ENCODE measurements around the gene ST6GALNAC6. TPM values are rescaled to one million over a fixed set of nuclear protein-coding genes. Genes with fewer than 3 reads are reported as not detected.

ST6GALNAC6 gene
- total and polyA plus RNA-seq, 4 donors: 22.5 to 40.4 (median 32.3) TPM

DNA sequence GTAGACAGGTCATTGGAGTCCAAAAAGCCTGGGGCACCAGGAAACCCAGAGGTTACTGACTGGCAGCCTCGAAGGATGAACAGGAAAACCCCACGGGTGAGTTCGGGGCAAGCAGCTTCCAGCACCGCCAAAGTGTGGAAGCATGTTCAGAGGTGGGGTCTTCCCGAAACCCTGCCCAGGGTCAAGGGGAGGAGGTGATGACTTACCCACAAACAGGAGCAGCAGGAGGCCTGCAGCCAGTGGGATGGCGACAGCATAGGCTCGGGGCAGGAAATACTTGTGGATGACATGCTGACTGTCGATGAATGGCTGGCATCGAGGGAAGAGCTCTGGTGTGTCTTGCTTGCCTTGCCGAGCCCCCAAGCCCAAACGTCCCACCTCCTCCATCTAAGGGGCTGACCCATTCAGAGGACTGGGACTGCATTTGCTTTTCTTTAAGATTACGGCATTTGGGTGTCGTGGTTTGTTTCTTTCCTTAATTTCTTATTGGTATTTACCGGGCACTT is 37.0 kb upstream of the ST6GALNAC6 start:
- H3K27ac ChIP-seq (ENCODE audit: low read depth in 1 of 2, low read length in 2 of 2): no peak overlapping the region
- H3K4me3 ChIP-seq (ENCODE audit: low read depth in 1 of 3, low read length in 3 of 3): no peak overlapping the region
- H3K27me3 ChIP-seq (ENCODE audit: control insufficient read depth in 4 of 4, insufficient read depth in 4 of 4, low read length in 3 of 4): no peaks in the 10 kb centered on the region
- TF ChIP-seq HNF4G (IDR thresholded peaks at IDR 0.05) (no peak), RAD21 (IDR thresholded peaks at IDR 0.05) (no peak), HNF4A (conservative IDR thresholded peaks at IDR 0.05) (no peak), GABPA (IDR thresholded peaks at IDR 0.05 in 1 of 2, conservative IDR thresholded peaks at IDR 0.05 in 1 of 2) (no peak), SP1 (IDR thresholded peaks at IDR 0.05) (no peak), YY1 (IDR thresholded peaks at IDR 0.05) (no peak), TAF1 (conservative IDR thresholded peaks at IDR 0.05) (no peak), EGR1 (IDR thresholded peaks at IDR 0.05; ENCODE audit: low read depth in 2 of 2) (no peak), FOXA2 (IDR thresholded peaks at IDR 0.05) (no peak), NR2F2 (IDR thresholded peaks at IDR 0.05) (no peak)
- TF ChIP-seq, protein P1, sequence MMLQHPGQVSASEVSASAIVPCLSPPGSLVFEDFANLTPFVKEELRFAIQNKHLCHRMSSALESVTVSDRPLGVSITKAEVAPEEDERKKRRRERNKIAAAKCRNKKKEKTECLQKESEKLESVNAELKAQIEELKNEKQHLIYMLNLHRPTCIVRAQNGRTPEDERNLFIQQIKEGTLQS (IDR thresholded peaks at IDR 0.05): no peak
- TF ChIP-seq, protein P2, sequence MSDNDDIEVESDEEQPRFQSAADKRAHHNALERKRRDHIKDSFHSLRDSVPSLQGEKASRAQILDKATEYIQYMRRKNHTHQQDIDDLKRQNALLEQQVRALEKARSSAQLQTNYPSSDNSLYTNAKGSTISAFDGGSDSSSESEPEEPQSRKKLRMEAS (IDR thresholded peaks at IDR 0.05): no peak
- TF ChIP-seq, protein P3, sequence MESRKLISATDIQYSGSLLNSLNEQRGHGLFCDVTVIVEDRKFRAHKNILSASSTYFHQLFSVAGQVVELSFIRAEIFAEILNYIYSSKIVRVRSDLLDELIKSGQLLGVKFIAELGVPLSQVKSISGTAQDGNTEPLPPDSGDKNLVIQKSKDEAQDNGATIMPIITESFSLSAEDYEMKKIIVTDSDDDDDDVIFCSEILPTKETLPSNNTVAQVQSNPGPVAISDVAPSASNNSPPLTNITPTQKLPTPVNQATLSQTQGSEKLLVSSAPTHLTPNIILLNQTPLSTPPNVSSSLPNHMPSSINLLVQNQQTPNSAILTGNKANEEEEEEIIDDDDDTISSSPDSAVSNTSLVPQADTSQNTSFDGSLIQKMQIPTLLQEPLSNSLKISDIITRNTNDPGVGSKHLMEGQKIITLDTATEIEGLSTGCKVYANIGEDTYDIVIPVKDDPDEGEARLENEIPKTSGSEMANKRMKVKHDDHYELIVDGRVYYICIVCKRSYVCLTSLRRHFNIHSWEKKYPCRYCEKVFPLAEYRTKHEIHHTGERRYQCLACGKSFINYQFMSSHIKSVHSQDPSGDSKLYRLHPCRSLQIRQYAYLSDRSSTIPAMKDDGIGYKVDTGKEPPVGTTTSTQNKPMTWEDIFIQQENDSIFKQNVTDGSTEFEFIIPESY (IDR thresholded peaks at IDR 0.05): no peak
- TF ChIP-seq, protein P4, sequence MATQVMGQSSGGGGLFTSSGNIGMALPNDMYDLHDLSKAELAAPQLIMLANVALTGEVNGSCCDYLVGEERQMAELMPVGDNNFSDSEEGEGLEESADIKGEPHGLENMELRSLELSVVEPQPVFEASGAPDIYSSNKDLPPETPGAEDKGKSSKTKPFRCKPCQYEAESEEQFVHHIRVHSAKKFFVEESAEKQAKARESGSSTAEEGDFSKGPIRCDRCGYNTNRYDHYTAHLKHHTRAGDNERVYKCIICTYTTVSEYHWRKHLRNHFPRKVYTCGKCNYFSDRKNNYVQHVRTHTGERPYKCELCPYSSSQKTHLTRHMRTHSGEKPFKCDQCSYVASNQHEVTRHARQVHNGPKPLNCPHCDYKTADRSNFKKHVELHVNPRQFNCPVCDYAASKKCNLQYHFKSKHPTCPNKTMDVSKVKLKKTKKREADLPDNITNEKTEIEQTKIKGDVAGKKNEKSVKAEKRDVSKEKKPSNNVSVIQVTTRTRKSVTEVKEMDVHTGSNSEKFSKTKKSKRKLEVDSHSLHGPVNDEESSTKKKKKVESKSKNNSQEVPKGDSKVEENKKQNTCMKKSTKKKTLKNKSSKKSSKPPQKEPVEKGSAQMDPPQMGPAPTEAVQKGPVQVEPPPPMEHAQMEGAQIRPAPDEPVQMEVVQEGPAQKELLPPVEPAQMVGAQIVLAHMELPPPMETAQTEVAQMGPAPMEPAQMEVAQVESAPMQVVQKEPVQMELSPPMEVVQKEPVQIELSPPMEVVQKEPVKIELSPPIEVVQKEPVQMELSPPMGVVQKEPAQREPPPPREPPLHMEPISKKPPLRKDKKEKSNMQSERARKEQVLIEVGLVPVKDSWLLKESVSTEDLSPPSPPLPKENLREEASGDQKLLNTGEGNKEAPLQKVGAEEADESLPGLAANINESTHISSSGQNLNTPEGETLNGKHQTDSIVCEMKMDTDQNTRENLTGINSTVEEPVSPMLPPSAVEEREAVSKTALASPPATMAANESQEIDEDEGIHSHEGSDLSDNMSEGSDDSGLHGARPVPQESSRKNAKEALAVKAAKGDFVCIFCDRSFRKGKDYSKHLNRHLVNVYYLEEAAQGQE (IDR thresholded peaks at IDR 0.05): no peak
- H3K9ac ChIP-seq (ENCODE audit: low read depth in 1 of 2, low read length in 2 of 2): no peak overlapping the region
- H3K9me3 ChIP-seq (ENCODE audit: control insufficient read depth in 4 of 4, low read length in 3 of 4): no peaks in the 10 kb centered on the region
- H3K36me3 ChIP-seq (ENCODE audit: control insufficient read depth in 4 of 4, insufficient read depth in 3 of 4, low read depth in 1 of 4, low read length in 3 of 4): peaks cover 0 to 1% (median 0%) of the 10 kb centered on the region in 4 donors
- DNase-seq (ENCODE audit: low spot score): no peak
- peaks cover 3 to 22% (median 16%) of the 10 kb centered on the region in 4 donors for H3K4me1 ChIP-seq (ENCODE audit: control insufficient read depth in 4 of 4, insufficient read depth in 4 of 4, low read length in 3 of 4)
- WGBS: 85% methylated on average over 14 of the region's 14 CpGs

DNA sequence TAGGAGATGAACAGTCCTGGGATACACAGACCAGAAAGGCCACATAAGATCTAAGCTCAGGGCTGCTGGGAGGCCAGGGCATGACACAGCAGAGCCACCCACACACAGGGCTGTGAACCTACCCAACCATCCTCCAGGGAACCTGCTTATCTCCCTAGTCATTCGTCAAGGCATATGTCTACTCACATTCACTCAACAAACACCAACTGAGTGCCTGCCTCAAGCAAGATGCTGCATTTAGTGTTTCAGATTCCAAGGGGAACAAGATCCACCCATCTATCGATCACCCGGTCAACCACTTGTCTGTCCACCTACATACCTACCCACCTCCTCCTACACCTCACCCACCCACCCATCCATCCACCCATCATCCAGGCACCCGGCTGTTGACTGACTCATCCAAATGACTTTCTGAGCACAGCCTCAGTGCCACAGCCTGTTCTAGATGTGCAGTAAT is 36.4 kb upstream of the ST6GALNAC6 start:
- H3K9ac ChIP-seq (ENCODE audit: low read depth in 1 of 2, low read length in 2 of 2): no peak overlapping the region
- peaks cover 0 to 1% (median 0%) of the 10 kb centered on the region in 4 donors for H3K36me3 ChIP-seq (ENCODE audit: control insufficient read depth in 4 of 4, insufficient read depth in 3 of 4, low read depth in 1 of 4, low read length in 3 of 4)
- H3K4me3 ChIP-seq (ENCODE audit: low read depth in 1 of 3, low read length in 3 of 3): no peak overlapping the region
- WGBS: 84% methylated on average over 4 of the region's 4 CpGs
- H3K27me3 ChIP-seq (ENCODE audit: control insufficient read depth in 4 of 4, insufficient read depth in 4 of 4, low read length in 3 of 4): no peaks in the 10 kb centered on the region
- no peaks in the 10 kb centered on the region for H3K9me3 ChIP-seq (ENCODE audit: control insufficient read depth in 4 of 4, low read length in 3 of 4)
- H3K27ac ChIP-seq (ENCODE audit: low read depth in 1 of 2, low read length in 2 of 2): no peak overlapping the region
- H3K4me1 ChIP-seq (ENCODE audit: control insufficient read depth in 4 of 4, insufficient read depth in 4 of 4, low read length in 3 of 4): peaks cover 3 to 24% (median 19%) of the 10 kb centered on the region in 4 donors
- no peak for DNase-seq (ENCODE audit: low spot score)
- TF ChIP-seq, protein P5, sequence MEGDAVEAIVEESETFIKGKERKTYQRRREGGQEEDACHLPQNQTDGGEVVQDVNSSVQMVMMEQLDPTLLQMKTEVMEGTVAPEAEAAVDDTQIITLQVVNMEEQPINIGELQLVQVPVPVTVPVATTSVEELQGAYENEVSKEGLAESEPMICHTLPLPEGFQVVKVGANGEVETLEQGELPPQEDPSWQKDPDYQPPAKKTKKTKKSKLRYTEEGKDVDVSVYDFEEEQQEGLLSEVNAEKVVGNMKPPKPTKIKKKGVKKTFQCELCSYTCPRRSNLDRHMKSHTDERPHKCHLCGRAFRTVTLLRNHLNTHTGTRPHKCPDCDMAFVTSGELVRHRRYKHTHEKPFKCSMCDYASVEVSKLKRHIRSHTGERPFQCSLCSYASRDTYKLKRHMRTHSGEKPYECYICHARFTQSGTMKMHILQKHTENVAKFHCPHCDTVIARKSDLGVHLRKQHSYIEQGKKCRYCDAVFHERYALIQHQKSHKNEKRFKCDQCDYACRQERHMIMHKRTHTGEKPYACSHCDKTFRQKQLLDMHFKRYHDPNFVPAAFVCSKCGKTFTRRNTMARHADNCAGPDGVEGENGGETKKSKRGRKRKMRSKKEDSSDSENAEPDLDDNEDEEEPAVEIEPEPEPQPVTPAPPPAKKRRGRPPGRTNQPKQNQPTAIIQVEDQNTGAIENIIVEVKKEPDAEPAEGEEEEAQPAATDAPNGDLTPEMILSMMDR (IDR thresholded peaks at IDR 0.05; ENCODE audit: low read depth, low read length, missing input control): no peak
- TF ChIP-seq, protein P2 (IDR thresholded peaks at IDR 0.05): no peak
- TF ChIP-seq RXRA (IDR thresholded peaks at IDR 0.05): no peak
- no peak for TF ChIP-seq HNF4G (IDR thresholded peaks at IDR 0.05)
- no peak for TF ChIP-seq SP1 (IDR thresholded peaks at IDR 0.05)
- TF ChIP-seq, protein P4 (IDR thresholded peaks at IDR 0.05): no peak
- TF ChIP-seq, protein P1 (IDR thresholded peaks at IDR 0.05): no peak
- no peak for TF ChIP-seq TAF1 (conservative IDR thresholded peaks at IDR 0.05)
- no peak for TF ChIP-seq FOXA1 (IDR thresholded peaks at IDR 0.05)
- no peak for TF ChIP-seq RAD21 (IDR thresholded peaks at IDR 0.05)
- no peak for TF ChIP-seq GABPA (IDR thresholded peaks at IDR 0.05 in 1 of 2, conservative IDR thresholded peaks at IDR 0.05 in 1 of 2)
- no peak for TF ChIP-seq JUND (IDR thresholded peaks at IDR 0.05)
- no peak for TF ChIP-seq FOXA2 (IDR thresholded peaks at IDR 0.05)
- TF ChIP-seq EGR1 (IDR thresholded peaks at IDR 0.05; ENCODE audit: low read depth in 2 of 2): no peak
- no peak for TF ChIP-seq NR2F2 (IDR thresholded peaks at IDR 0.05)
- no peak for TF ChIP-seq HNF4A (conservative IDR thresholded peaks at IDR 0.05)
- TF ChIP-seq YY1 (IDR thresholded peaks at IDR 0.05): no peak
